D721Med (cell line): ENCODE results near the gene SYT6.

ENCODE experiments used
- DNase-seq: peaks from one replicate; pipeline ENCODE4 v3.0.0; 2011; ENCODE audit warnings: low spot score; ENCODE audit not compliant: insufficient read length
- FAIRE-seq: peaks from 2 replicates; lab custom pipeline; 2011; peaks lifted over from hg19 to GRCh38; lab: Jason Lieb, UNC
- CTCF ChIP-seq: IDR thresholded peaks from 2 replicates; pipeline ENCODE4 v1.5.1; 2012; ENCODE audit warnings: mild to moderate bottlenecking, control low read depth; ENCODE audit not compliant: insufficient read depth; ENCODE audit errors: missing control alignments

SYT6 gene

GRCh38 chr1:114087495-114087894 is 66.2 kb downstream of the SYT6 start:
- TF ChIP-seq CTCF, result no peak
- DNase-seq (no peak), FAIRE-seq (no peak)

DNA sequence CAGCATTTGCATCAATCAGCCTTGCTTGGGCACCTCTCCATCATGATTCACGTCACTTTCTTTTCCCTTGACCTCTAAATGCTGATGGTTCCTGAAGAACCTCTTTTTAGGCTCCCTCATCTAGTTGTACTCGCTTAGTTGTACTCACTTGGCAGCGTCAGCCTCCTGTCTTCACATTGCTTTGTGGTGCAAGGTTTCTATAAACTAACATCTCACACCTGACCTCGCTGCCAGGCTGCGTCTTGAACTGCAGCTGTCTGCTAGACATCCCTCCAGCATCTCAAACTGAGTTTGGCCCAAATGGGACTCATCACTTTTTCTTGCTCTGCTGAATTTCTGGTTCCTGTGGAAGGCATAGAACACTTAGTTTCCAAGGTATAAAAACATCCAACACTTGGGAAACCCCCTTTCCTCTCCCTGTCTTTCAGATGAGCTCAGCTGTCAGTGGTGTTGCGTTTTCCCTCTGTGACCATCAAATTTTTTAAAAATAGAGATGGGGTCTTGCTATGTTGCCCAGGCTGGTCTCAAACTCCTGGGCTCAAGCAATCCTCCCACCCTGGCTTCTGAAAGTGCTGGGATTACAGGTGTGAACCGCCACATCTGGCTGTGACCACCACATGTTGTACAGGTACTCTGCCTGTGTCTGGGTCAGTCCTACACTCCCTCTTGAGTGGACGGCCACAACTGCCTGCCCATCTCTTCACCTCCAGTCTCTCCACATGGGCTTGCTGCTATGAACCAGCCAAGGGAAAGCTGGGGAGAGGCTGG is 66.9 kb downstream of the SYT6 start:
- FAIRE-seq (no peak), DNase-seq (no peak)
- TF ChIP-seq CTCF, result no peak

DNA sequence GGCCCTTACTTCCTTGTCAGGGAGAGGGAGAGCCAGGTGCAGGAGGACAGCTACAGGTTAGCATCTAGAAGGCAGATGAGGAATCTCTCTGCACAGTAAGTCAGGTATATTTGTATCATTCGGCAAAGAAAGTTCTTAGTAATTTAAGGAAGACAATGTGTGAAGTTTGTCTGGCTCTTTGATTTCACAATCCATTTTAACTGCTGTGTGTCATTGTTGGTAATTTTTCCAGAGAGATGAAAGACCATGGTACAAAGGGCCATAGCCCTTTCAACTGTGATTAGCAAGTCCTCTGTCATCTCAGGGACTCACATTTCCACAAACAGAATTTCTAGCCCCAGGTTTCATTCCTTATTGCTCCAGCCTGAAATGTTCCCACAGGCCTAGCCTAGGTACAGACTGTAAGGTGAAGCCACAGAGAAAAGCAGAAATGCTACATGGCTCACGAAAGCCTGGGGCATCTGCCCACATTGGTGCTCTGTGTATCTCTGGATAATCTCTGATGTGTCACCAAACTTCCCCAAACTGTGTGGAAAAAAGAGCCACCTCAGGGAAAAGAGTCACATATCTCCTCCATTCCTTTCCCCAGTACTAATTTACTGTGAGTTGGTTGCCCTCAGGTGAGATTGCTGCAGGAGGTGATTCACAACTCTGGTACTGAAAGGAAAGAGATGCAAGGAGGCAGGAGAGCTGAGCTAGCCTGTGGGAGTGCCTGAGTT is 70.6 kb downstream of the SYT6 start:
- TF ChIP-seq CTCF, result no peak
- no peak for FAIRE-seq
- no peak for DNase-seq

DNA sequence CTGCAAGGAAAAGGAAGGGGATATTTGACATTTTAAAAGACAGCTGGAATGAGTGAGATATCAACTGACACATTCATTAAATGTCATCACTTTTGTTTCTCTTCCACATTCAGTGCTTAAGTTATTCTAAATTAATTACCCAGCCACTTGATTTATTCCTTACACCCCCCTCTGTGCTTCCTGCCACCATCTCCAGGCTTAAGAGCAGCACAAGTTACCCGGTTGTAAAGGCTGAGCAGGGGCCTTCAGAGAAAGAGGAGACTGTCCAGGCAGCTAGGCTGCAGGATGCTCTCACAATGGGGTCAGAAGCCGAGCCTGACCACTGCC is 71.4 kb downstream of the SYT6 start:
- DNase-seq, result no peak
- TF ChIP-seq CTCF, result no peak
- no peak for FAIRE-seq

DNA sequence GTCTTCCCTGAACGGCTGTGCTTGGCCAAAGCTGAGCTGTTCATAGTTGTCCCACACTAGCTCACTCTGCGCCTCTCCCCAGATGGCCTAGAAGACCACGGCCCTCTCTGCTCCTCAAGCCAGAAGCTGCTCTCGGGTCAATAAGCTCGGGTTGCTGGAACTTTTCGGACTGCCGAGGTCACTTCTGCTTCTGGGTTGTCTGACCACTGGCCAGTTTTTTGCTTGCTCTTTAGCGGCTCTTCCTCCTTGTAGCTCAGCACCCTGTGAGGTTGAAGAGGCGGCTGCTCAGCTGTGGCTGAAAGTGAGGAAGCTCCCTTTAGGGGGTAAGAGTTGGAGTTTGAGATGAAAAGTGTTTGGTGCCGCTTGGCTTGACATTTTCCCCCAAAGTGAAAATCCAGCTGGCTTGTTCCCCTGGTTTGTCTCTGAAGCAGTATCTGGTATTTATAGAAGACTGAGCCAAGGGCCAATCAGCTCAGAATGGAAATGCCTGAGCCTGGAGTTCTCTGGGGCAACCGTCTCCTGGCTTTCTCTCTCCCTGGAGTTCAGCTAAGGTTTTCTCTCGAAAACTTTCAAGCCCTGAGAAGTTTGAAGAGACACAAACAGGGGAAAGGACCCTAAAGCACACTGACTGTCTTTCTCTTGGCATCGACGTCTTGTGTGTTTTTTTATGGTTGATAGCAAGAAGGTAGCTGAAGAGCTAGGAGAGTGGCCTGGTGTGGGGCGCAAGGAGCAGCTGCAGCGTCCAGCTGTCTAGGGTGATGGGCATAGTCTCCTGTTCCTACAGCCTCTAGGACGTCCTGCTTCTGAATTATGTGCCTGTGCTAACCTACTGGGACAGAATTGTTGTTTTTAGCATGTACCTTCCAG is 72.0 kb downstream of the SYT6 start:
- no peak for TF ChIP-seq CTCF
- DNase-seq, result no peak
- no peak for FAIRE-seq

GRCh38 chr1:114080511-114081436 is 72.9 kb downstream of the SYT6 start:
- FAIRE-seq, result no peak
- no peak for TF ChIP-seq CTCF
- DNase-seq, result no peak
